ENCODE data around the gene CYP27A1. TPM values are rescaled to one million over a fixed set of nuclear protein-coding genes. Genes with fewer than 3 reads are reported as not detected.

The CYP27A1 gene
- total and polyA plus RNA-seq, 2 of the 8 experiments (the other 6 are each of a cell fraction or from before 2014, with no cell fraction given), result 5.4 to 14.7 TPM

DNA sequence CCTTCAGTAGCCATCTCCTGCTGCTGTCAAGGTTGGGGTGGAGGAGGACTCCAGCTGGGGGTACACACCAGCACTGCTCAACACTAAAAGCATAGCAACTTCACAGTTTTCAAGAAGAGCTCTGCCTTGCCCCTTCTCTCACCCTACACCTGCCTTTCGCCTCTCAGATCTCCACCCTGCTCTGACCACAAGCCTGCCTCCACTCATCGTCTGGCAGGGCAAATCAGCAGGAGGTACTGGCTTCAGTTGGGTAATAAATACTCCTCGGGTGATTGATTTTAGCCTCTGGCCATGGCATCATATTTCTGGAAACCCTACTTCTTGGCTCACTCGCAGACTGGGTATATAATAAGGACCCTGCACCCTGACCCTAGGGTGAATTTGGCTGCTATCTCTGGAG lies 52.7 kb downstream of the CYP27A1 start:
- Histone ChIP-seq H2BK15ac (ENCODE audit: low read length) (no peak overlapping the region), H2BK5ac (ENCODE audit: low read depth, low read length) (no peak overlapping the region), H4K20me1 (replicated peaks in 1 of 2; ENCODE audit: control insufficient read depth in 1 of 2, insufficient read depth in 2 of 2, low read length in 2 of 2) (no peaks in the 10 kb centered on the region), H3K9me3 (ENCODE audit: insufficient read depth in 2 of 2, low read depth in 1 of 2, low read length in 1 of 2) (no peaks in the 10 kb centered on the region), H3K18ac (ENCODE audit: extremely low read depth, low read length) (no peak overlapping the region), H2BK12ac (ENCODE audit: low read depth, low read length) (no peak overlapping the region), H2BK120ac (replicated peaks; ENCODE audit: low read depth, low read length) (no peak overlapping the region), H3K79me2 (ENCODE audit: control insufficient read depth in 1 of 2, insufficient read depth in 2 of 2, low read length in 2 of 2) (no peaks in the 10 kb centered on the region), H3K9ac (replicated peaks in 1 of 4; ENCODE audit: extremely low read depth in 1 of 4, low read depth in 3 of 4, low read length in 3 of 4) (no peak overlapping the region), H3K4ac (replicated peaks; ENCODE audit: insufficient read length, low read depth, low read length) (no peak overlapping the region), H3K36me3 (ENCODE audit: control insufficient read depth in 2 of 4, insufficient read depth in 4 of 4, low read length in 3 of 4) (no peaks in the 10 kb centered on the region), H4K8ac (ENCODE audit: extremely low read depth, insufficient read depth, low read length) (no peak overlapping the region), H4K5ac (ENCODE audit: insufficient read length, low read depth, low read length) (no peak overlapping the region), H2AK5ac (ENCODE audit: low read depth, low read length) (no peak overlapping the region), H3K23me2 (ENCODE audit: low read depth, low read length) (peaks cover 2% of the 10 kb centered on the region; the same call in 1 of the 2 replicates), H4K91ac (replicated peaks; ENCODE audit: insufficient read length, low read length) (no peak overlapping the region), H3K79me1 (ENCODE audit: low read depth, low read length) (no peaks in the 10 kb centered on the region), H3K23ac (ENCODE audit: insufficient read length) (no peak overlapping the region), H3K56ac (replicated peaks; ENCODE audit: insufficient read length, low read depth, low read length) (no peak overlapping the region), H3K14ac (ENCODE audit: insufficient read length) (no peak overlapping the region), H3K4me2 (ENCODE audit: insufficient read depth in 1 of 2, low read depth in 2 of 2, low read length in 2 of 2) (no peak overlapping the region), H3K4me3 (ENCODE audit: extremely low read depth in 1 of 4, insufficient read depth in 2 of 4, low read depth in 3 of 4, low read length in 4 of 4) (no peak overlapping the region), H3K27ac (ENCODE audit: low read depth, low read length) (no peak overlapping the region), H3K27me3 (replicated peaks in 1 of 4; ENCODE audit: control insufficient read depth in 3 of 4, extremely low read depth in 1 of 4, insufficient read depth in 3 of 4, low read length in 3 of 4) (peaks cover 0 to 4% (median 0%) of the 10 kb centered on the region in 4 experiments; a peak in 1 of 7 replicates), H3K4me1 (replicated peaks in 1 of 4; ENCODE audit: control insufficient read depth in 3 of 4, insufficient read depth in 4 of 4, low read length in 3 of 4) (peaks cover 0 to 3% (median 0%) of the 10 kb centered on the region in 4 experiments; a peak in 1 of 7 replicates), H2BK20ac (ENCODE audit: low read length) (no peak overlapping the region), H2AFZ (ENCODE audit: low read length) (no peak overlapping the region)
- CTCF ChIA-PET (ENCODE audit: partially characterized antibody), result interaction anchor here (1.0 to 2.7 kb wide), 2 partner anchors 13 to 17 kb away, joined by 5 to 9 read pairs; no protein-coding TSS in a partner anchor
- DNase-seq (ENCODE audit: low read depth in 1 of 2, low spot score in 2 of 2) (no peak), FAIRE-seq (no peak)
- WGBS, 2 experiments (ENCODE audit: extremely low coverage in 1 of 2, insufficient coverage in 1 of 2, insufficient read length in 1 of 2, insufficient replicate concordance in 2 of 2, low coverage in 1 of 2, low lambda C conversion rate in 2 of 2, missing lambda C conversion rate in 1 of 2), result 86% methylated on average over 4 of the region's 4 CpGs; no CpG with 5 or more reads in 1 of the 2 experiments
- POLR2A ChIA-PET (ENCODE audit: partially characterized antibody), result no interaction called here
- TF ChIP-seq BACH1 (IDR thresholded peaks at IDR 0.05; ENCODE audit: low read length) (no peak), TBP (IDR thresholded peaks at IDR 0.05; ENCODE audit: low read depth, low read length) (no peak), KDM1A (IDR thresholded peaks at IDR 0.05; ENCODE audit: borderline replicate concordance, low read length) (no peak), ZNF274 (IDR thresholded peaks at IDR 0.05; ENCODE audit: borderline replicate concordance, extremely low read depth, low read length) (no peak), EZH2 (IDR thresholded peaks at IDR 0.05; ENCODE audit: low read depth, low read length, severe bottlenecking) (no peak), GTF2F1 (IDR thresholded peaks at IDR 0.05; ENCODE audit: borderline replicate concordance, low read depth, low read length) (no peak), JUND (IDR thresholded peaks at IDR 0.05; ENCODE audit: low read length) (no peak), CBX8 (IDR thresholded peaks at IDR 0.05; ENCODE audit: borderline replicate concordance, low read depth, low read length) (no peak), TAF1 (IDR thresholded peaks at IDR 0.05; ENCODE audit: low read depth, low read length) (no peak), HDAC2 (IDR thresholded peaks at IDR 0.05; ENCODE audit: borderline replicate concordance in 1 of 2, low read depth in 2 of 2, low read length in 2 of 2) (no peak), NRF1 (IDR thresholded peaks at IDR 0.05; ENCODE audit: low read depth, low read length) (no peak)
- TF ChIP-seq, protein P1, sequence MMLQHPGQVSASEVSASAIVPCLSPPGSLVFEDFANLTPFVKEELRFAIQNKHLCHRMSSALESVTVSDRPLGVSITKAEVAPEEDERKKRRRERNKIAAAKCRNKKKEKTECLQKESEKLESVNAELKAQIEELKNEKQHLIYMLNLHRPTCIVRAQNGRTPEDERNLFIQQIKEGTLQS (IDR thresholded peaks at IDR 0.05; ENCODE audit: insufficient read depth, low read depth, low read length), result no peak
- TF ChIP-seq, protein P2, sequence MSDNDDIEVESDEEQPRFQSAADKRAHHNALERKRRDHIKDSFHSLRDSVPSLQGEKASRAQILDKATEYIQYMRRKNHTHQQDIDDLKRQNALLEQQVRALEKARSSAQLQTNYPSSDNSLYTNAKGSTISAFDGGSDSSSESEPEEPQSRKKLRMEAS (IDR thresholded peaks at IDR 0.05), result no peak
